NCI-H82 treated with DMSO at 0.1 percent for 48 hours (cell line): Measurements from ENCODE around the gene AP4M1.

ENCODE experiments used
- DNase-seq: peaks from one replicate; lab custom pipeline; 2025; ENCODE audit not compliant: unreplicated experiment; lab: John Stamatoyannopoulos, UW

Gene AP4M1, protein sequence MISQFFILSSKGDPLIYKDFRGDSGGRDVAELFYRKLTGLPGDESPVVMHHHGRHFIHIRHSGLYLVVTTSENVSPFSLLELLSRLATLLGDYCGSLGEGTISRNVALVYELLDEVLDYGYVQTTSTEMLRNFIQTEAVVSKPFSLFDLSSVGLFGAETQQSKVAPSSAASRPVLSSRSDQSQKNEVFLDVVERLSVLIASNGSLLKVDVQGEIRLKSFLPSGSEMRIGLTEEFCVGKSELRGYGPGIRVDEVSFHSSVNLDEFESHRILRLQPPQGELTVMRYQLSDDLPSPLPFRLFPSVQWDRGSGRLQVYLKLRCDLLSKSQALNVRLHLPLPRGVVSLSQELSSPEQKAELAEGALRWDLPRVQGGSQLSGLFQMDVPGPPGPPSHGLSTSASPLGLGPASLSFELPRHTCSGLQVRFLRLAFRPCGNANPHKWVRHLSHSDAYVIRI

DNA sequence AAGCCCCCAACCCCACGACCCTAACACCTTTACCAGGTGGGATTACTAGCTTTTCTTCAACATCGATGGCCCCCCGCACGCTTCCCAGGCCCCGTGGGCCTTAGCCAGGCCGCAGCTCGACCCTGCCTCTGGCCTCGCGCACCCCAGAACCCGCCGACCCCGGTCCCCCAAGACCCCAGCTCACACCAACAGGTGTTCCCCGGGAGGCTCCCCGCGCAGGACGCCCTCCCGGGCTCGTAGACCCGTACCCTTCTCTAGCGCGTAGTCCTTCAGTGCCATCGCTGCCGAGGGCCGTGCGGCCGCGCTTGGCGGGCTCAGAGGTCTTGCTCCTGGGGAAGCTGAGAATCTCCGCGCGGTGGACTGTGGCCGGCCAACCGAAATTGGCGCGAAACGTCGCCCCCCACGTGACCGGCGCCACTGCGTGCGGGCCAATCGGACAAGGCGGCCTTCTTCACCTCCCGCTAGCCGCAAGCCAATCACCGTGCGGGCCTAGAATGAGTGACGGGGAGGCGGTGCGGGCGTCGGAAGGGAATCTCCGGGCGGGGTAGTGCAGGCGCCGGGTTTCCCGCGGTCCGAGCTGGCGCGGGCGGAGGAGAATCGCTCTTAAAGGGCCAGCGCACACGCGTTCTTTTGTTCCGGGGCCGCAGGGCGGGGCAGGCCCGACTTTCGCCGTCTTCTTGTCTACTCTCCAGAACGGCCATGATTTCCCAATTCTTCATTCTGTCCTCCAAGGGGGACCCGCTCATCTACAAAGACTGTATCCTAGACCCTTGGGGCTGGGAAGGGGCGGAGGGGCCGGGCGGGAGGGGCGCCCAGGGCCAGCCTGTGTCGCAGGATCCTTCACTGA is at the start of gene AP4M1, which contains the start of gene MCM7:
TSS of gene AP4M1 (plus strand) at position 628 of the 847 bp plus-strand sequence. CDS start at position 700, 72 bp downstream.
TSS of gene MCM7 (minus strand) at position 382 of the 847 bp plus-strand sequence. CDS start at position 279, 103 bp downstream.
- DNase-seq = peak; percentile 96

DNA sequence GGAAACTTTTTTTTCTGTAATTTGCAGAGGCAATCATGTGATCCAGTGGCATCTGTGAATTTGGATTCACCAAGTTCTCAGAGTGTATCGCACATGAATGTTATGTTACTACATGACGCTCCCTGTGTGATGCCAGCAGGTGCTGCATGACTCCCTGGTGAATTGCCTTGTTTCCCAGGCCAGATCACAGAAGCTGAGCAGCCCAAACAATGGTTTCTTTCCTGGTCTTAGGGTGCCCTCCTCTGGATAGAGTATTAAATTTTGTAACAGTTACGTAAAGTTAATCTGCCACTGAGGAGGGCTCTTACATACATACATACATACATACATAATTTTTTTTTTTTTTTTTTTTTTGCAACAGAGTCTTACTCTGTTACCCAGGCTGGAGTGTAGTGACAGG is 48.2 kb upstream of the AP4M1 start:
- DNase-seq = peak; percentile 28

DNA sequence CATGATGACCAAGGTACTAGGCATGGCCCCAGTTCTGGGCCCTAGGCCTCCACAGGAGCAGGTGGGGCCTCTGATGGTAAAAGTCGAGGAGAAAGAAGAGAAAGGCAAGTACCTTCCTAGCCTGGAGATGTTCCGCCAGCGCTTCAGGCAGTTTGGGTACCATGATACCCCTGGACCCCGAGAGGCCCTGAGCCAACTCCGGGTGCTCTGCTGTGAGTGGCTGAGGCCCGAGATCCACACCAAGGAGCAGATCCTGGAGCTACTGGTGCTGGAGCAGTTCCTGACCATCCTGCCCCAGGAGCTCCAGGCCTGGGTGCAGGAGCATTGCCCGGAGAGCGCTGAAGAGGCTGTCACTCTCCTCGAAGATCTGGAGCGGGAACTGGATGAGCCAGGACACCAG is 44.4 kb upstream of the AP4M1 start:
- DNase-seq = no peak

DNA sequence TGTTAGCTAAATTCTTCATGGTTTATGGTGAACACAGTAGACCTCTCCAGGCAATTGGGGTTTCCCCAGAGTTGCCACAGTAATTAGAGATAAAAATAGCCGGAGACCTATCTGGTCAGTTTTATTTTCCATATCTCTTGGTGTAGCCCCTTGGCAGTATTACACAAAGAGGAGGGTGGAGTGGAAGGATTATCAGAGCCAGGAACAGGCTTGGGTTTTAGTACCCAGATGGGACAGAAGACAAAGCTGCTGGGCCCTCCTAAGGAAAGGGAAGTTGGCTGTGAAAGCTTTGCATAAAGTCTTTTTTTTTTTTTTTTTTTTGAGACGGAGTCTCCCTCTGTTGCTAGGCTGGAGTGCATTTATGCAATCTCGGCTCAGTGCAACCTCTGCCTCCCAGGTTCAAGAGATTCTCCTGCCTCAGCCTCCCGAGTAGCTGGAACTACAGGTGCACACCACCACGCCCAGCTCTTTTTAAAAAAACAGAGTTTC is 42.1 kb upstream of the AP4M1 start:
- no peak for DNase-seq

DNA sequence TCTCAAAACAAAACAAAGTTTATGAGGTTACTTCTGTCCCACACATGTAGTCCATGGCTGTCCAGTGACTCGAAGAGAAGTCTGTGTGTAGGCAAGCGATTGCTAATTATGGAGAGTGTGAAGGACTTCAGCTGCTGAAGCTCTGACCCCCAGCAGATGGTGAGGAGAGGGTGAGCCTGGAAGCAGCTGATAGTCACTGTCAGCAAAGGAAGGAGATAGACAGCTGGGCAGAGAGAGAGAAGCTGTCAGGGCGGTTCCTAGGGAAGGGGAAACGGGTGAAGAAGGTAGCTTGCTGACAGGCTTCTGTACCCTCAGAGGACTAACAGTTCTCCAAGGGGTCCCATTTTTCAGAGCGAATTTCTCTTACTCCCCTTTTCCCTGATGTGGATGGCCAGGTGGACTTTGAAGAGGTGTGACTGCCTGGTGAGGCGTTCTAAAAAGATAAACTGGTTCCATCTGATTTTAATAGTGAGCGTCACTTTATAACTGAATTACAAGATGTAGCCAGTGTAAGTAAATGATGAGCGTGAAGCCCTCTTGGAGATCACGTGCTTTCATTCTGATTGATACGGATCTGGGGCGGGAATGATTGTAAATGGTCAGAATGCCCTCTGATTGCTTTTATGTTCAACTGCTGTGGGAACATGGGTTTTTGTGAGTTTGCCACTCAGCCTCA is 39.8 kb upstream of the AP4M1 start:
- no peak for DNase-seq

DNA sequence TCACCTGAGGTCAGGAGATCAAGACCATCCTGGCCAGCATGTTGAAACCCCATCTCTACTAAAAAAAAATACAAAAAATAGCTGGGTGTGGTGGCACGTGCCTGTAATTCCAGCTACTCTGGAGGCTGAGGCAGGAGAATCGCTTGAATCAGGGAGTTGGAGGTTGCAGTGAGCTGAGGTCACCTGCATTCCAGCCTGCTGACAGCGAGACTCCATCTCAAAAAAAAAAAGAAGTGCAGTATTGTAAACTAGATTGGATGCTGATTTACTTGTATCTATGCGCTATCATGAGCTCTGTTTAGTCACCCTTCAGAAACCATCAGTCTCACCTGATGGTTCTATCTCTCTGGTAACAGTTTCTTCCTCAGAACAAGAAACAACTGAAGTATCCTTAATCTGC is 38.1 kb upstream of the AP4M1 start:
- no peak for DNase-seq

DNA sequence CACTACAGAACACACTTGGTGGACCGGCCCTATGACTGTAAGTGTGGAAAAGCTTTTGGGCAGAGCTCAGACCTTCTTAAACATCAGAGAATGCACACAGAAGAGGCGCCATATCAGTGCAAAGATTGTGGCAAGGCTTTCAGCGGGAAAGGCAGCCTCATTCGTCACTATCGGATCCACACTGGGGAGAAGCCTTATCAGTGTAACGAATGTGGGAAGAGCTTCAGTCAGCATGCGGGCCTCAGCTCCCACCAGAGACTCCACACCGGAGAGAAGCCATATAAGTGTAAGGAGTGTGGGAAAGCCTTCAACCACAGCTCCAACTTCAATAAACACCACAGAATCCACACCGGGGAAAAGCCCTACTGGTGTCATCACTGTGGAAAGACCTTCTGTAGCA is 37.3 kb upstream of the AP4M1 start:
- no peak for DNase-seq

DNA sequence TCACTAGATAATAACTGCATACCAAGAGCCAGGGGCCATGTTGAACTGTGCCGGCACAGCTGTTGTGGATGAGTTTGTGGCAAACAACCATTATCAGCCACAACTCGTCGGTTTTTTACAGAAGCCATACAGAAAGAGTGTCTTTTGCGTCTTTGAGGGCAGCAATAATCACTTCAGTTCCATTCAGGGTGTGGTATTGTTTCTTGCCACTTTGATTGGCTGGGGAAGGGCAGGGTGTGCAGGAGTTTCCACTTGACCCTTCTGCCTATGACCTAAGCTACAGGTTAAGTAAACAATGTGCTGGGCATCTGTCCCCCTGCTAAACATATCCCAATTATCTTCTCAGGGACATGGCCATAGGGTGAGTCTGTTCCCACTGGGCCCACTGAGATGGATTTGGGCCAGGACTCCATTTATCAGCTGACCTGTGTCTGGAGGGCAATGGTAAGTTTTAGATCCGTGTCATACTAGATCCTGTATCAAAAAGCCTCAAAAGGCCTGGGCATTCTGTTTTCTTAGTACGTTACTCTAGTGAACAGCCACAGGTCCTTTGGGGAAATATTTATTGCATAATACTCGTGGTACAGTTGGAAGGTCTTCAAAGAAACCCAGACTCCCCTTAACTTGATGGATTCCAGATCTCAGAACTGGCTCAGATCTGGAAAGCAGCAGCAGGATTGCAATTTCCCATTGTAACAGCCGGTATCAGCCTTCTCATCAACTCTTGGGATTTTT is 35.8 kb upstream of the AP4M1 start:
- DNase-seq = no peak

DNA sequence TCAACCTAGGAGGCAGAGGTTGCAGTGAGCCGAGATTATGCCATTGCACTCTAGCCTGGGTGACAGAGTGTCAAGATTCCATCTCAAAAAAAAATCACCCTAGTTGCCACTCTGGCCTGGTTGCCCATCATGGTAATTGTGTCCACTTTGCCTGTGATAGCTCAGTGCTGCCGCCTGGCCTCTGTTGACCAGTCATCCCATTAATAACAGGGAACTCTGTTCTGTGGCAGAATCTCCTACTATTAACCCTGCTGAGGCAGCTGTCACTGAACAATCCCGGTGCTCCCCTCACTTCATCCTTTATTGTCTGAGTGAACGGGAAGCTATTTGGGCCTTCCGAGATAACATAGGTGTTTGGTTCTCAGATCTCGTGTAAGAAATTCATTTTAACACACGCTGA is 34.5 kb upstream of the AP4M1 start:
- no peak for DNase-seq

DNA sequence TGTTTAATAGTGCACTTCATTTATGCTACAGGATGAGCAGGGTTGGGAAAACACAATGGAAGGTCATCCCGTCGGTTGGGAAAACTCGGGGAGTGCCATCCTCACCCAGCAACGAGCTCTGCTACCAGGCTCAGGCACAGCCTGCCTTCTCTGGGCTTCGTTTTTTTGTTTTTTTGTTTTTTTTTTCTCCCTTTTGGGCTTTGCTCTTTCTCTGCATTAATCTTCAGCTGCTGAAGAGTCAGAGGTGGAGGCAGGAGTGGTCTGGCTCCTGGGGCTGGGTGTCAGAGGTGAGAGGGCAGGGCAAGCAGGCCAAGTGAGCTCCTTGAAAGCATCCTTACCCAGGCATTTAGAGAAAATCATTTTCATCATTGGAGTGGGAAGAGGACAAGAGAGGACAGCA is 31.5 kb upstream of the AP4M1 start:
- no peak for DNase-seq

DNA sequence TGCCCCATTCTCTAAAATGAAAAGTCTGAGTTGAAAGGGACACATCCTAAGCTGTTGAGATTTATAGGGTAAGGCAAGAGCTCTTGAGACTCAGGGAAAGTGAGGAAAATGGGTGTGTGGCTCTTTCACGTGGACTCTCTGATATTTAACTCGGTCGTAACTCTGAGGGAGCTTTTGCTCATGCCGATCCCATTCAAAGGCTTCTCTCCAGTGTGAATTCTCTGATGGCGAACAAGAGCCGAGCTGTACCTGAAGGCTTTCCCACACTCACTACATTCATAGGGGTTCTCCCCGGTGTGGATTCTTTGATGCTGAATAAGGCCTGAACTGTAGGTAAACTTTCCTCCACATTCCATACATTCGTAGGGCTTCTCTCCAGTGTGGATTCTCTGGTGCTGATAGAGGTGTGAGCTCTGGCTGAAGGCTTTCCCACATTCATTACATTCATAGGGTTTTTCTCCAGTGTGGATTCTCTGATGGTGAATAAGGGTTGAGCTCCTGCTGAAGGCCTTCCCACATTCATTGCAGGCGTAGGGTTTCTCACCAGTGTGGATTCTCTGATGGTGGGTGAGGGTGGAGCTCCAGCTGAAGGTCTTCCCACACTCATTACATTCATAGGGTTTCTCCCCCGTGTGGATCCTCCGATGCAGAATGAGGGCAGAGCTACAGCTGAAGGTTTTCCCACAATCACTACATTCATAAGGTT is 30.3 kb upstream of the AP4M1 start:
- DNase-seq = no peak

DNA sequence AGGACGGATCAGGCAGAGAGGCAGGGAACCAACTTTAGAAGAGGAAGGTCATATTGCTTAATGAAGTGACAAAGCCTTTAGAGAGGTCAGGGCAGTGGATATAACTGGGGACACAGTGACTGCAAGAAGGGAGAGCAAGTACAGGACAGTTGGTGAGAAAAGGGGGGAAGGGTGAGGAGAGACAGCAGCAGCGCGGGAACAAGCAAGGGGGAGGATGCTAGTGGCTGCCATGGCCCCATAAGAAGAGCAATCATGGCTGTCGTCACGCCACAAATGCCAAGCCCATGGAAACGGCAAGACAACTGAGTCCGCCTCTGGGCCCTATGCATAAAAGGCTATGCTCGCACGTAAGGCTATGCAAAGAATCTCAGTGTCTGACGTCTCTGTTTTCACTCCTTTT is 29.0 kb upstream of the AP4M1 start:
- DNase-seq = no peak

DNA sequence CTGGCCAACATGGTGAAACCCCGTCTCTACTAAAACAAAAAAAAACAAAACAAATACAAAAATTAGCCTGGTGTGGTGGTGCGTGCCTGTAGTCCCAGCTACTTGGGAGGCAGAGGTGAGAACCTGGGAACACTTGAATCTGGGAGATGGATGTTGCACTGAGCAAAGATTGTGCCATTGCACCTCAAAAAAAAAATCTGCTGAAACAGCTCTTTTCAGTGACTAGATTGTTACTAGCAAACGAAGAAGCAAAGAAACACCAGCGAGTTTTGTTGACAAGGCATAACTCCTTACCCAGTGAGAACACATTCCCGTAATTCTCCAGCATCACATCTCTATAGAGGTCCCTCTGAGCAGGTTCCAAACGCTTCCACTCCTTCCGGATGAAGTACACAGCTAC is 26.6 kb upstream of the AP4M1 start:
- DNase-seq = no peak

DNA sequence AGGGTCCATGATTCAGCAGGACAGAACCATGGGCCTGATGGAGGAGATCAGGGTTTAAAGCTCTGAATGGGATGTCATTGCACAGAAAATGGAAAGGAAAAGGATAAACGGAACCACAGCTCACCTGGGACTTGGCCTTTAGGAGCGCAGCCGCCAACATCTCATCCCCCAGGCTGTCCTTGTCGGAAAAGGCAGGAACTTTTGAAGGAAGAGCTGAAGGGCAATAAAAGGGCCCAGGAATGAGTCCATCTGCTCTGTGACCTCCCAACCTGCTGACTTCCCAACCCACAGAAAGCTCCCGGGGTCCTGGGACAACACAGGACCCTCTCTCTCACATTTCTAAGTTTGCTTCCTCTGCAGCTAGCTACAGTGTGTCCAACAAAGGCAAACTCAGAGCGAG is 26.0 kb upstream of the AP4M1 start:
- DNase-seq = no peak

DNA sequence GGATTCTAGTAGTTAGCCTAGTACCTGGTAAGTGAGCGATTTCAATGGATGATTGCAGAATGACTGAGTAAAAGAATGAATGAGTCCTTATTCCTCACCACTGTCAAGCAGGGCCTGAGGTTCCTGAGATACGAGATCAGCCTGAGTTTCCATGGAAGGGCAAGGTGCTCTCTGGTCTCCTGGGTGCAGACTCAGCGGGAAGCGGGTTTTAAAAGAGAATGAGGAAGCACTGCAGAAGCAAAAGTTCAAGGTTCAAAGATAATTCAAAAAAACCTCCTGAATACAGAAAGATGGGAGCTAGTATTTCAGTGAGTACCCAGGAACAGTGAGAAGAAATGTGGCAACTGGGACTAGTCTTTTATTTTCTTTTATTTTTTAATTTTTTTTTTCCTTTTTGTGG is 24.2 kb upstream of the AP4M1 start:
- no peak for DNase-seq

DNA sequence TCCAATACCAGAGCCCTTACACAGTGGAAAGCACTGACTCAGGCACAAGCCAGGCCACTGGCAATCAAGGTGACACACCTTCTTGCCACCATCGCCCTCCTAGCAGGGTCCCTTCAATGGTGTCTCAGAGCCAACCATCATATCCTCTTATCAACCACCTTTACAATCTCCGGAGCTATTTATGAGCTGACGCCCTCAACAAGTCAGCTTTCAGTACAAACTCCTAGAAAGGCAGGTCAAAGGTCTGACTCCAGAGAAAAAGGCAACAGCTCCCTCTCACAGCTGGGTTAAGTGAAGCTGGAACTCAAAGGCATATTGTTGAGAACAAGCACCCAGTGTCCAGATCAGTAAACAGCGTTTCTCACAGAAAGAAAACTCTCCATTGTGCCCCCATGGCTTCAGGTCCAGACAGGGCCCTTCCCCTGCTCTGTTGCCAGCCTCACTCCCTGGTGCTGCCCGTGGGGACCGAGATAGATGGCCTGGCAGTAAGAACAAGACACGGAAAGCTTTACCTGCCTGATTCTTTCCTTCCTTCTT is 22.4 kb upstream of the AP4M1 start:
- no peak for DNase-seq

DNA sequence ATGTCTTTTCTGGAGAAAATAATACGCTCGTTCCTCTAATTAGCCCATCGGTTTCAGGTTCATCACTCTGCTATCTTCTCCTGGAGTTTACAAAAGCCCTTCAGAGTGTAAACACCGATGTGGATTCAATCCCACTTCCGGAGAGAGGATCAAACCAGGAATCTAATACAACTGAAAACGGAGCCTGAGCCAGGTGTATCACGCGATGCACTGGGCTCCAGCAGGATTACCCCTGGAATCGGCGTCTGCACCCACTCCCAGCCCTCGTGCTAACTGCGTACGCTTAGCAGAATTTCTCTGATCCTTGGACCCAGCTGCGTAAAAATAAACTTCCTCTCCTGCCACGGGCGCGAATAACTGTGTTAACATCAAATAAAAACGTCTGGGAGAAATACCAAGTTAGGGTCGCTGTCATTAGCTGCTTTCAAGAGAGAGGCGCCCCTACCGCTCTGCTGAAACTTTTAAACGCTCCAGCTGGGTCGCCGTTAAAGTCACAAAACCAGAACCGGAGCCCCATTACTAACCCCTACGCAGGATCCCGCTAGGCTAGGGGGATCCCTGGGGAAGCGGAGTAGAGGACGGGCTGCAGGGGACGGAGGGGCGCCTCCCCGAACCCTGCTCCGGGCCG is 20.4 kb upstream of the AP4M1 start:
- no peak for DNase-seq

DNA sequence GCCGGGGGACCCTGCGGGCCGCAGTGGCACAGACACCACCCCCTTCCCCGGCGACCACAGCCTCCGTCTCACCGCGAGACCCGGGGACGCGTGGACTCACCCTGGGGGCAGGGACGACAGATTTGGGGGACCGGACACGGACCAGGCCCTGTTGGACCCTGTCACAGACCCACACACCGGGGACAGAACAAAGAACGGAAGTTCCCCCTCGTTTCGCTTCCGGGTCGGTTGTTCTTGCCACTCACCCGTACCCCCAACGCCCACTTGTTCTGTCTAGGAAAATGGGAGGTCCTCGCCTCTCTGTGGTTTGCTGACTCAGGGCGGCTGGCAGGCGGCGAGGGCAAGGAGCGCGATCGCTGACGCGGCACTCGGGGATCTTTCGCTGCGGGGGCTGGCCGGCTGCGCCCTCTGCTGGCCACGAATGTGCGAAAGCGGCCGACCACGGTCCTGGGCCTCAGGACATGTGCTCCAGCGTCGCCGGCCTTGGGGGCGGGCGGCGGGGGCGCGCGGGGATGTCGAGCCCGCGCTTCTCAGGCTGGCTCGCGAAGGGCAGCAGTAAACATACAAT is 19.8 kb upstream of the AP4M1 start, which contains the start of gene ZNF3:
TSS of gene ZNF3 (minus strand) at position 189 of the 568 bp plus-strand sequence. CDS start 4,366 bp downstream, outside the sequence.
- DNase-seq = peak; percentile 97

DNA sequence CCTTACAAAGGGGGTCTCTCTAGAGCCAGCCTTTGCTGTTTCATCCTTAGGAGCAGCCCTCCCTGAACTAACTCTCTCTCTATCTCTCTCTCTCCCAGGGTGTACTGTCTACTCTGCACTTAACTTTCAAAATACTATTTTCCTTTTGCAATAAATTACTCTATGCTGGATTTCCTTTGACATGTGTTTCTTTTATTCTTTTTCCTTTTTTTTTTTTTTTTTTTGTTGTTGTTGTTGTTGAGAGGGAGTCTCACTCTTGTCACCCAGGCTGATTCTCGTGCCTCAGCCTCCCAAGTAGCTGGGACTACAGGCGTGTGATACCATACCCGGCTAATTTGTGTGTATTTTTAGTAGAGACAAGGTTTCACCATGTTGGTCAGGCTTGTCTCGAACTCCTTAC is 18.5 kb upstream of the AP4M1 start:
- no peak for DNase-seq
